ENCODE measurements around the gene ATG5.

The ATG5 gene

DNA sequence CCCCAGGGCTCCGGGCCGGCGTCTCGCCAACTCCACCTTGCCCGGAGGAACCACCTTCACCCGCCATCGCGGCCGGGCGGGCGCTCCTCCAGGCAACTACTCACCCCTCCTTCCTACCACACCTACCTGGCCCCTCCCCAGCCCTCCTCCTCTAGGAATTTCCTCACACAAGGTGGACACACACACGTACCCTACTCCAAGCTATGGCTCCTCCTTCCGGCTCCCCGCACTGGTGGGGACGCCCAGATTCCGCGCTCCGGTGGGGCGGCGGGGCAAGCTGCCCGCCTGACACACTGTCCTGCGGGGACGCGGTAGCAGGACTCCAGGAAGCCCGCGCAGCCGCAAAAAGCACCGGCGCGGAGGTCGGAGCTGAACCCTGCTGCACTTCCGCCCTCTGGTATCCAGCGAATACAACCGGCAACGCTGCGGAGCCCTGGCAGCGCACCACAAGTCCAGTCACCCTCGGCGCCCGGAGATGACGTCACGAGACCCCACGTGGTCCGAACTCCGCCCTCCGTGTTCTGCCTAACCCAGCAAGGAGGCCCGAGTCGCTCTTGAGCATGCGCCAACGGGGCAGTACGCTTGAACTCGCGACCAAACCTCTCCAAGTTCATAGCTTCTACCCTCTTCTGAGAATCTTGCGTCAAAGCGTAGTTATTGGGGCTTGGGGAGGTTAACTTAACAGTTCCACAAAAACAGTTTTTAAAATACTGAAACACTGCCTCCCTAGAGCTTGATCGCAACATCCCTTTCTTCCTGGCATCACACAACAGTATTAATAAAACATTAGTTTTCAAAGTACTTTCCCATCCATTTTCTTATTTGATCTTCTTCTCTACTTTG is at the start of gene ATG5:
Gene ATG5, minus strand, starts transcription at position 425 of the 843 bp plus-strand sequence. CDS start 9,552 bp downstream, outside the sequence.
- peak; percentile 96 for FAIRE-seq

DNA sequence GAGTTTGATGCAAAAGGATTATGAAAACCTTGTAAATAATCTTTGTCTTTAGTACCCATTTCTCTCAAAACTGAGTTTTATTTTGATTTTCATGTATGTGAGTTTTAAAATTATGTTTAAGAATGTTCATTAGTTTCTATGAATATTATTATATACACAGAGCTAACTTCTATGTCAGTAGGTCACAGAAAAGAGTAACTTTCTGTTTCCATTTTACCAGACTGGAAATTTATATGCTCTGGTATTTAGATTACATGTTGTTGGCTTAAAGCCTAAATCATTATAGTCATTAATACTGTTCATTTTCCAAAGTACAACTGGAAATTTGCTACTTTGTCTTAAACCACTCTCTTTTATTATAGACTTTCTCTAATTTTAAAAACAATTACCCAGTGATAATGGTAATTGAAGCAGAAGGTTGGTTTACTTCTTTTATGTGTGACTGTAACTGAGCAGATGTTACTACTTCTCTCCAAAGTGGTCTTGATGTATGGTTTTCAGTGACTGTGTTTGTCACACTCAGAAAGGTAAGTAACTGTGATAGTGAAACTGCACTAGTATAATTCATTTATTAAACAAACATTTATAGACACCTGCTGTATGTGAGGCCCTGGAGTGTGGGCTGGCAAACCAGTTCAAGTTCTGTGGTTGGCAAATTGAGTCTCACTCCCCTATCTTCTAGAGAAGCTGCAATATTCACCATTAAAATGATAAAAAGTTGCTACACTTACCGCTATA is 48.1 kb upstream of the ATG5 start:
- no peak for FAIRE-seq

DNA sequence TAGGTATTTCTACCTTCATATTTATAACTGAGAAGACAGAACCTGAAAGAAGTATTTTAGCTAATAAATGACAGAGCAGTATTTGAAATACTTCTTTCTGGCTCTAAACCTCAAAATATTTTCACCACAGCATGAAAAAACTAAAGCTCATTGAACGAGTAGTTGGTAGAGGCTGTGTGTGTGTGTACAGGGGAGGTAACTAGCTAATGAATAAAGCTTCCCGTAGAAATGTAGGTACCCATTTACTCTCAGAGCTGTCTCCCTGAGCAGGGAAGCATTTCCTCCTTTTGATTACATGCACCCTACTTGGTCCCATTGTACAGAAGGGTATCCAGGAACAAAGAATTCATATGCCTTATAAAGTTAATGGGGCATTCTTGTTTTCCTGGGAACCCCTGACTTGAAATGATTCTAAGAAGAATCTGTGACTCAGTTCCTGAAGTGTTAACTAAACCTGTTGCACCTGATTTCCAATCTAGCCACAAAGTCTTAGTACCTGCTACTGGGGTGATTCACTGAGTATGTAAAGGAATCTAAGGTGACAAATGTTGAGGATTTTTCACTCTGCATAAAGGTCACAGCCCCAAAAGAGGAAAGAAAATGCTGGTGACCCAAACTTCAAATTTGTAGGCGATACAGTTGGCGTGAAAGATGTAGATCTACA is 47.4 kb upstream of the ATG5 start:
- no peak for FAIRE-seq

DNA sequence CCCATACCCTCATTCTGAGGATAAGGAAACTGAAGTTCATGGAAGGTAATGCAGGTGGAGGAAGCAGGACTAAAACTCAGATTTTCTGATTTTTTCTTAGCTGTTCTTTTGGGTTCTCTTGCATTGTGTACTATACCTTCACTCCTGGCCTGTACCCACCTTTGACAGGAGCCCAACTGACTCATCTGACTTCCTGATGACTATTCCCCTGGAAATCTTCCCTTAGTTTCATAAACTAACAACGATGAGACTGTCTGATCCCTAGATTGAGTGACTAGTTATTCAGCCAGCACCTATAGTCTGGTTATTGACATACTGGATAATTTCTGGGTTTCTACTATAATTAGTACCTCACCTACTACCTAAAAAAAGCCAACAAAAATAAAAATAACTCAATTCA is 45.1 kb upstream of the ATG5 start:
- no peak for FAIRE-seq

DNA sequence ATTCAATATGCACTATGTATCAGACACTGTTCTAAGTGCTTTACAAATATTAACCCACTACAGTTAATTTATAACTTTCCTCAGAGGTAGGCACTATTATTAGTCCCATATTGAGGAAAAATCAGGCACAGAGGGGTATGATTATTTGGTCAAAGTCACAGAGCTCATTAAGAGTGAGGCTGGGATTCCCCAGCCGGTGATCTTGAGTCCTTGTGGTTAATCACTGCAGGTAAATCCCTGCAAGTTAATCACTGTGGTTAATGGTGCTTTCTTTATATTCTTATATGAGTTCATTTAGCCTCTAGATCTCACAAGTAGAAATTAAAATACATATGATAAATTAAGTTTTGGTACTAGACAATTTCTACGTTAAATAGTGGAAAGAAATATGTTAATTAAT is 44.2 kb upstream of the ATG5 start:
- no peak for FAIRE-seq

DNA sequence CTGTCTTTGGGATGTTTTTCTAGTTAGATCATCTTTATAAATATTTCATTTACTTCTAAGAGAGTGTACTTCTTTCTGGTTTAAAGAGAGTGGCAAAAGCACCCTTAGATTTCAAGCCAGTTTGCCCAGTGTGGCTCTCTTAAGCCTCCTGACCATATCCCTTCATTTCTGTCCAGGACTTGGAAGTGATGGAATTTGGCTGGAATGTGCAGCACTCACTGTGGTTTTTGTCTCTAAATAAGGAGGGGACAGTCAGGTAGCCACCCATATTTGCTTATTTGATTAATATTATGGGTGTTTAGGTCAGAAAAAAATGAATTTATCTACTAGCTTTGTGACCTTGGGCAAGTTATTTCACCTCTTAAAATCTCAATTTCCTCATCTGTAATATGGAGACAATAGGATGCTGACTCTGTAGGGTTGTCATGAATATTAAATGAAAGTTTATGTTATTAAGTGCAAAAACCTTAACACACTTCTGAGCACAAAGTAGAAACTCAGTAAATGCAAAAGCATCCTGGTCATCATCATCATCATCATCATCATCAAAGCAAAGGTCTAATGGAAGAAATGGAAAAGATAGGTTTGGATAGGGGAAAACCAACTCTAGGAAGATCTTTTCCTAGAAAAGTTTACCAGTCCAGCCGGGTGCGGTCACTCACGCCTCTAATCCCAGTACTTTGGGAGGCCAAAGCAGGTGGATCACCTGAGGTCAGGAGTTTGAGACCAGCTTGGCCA is 38.0 kb upstream of the ATG5 start:
- no peak for FAIRE-seq

DNA sequence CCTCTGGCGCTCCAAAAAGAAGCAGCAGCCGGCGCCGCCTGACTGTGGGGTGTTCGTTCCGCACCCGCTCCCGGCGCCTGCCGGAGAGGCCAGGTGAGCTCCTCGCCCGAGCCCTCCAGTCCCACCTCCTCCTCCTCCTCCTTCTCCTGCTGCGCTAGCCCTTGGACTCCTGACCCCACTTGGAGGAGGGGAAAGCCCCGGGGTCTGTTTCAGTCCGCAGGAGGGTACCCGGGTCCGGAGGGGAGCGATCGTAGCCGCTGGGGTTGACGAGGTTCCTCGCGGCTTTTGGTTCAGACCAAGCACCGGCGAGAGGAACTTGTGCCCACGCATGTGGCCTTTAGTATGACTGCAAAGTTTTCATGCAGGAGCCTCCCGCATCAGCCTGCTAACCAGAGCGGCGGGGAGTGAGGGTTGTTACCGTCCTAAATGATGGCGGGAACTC is 35.5 kb upstream of the ATG5 start:
- FAIRE-seq = no peak

DNA sequence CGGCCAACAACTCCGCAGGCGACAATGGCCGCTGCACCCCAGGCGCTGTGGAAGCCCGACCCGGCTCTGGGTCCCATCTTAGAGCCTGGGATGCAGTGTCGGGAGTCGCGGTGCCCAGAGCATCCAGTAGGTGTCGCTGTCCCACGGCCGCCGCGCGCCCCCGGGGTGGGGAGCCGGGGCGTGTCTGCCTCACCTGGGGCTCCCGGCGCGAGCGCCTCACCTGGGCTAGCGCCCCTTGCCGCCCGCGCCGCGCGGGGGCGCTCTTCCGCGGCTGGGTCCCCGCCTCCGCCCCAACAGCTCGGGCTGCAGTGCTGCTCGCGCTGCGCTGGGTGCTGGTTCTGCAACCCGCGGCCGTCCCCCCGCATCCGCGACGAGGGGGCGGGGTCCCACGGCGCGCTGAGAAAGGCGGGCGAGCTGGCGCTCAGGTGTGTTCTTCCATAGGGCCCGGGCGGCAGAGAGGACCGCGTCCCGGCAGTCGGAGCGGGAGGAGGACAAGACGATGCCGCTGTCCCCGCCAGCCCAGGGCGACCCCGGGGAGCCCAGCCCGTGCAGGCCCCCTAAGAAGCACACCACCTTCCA is 34.9 kb upstream of the ATG5 start, which contains the start of gene CRYBG1:
Gene CRYBG1, plus strand, starts transcription at position 308 of the 579 bp plus-strand sequence. Its CDS starts 192 bp downstream, at position 500.
- FAIRE-seq = no peak

DNA sequence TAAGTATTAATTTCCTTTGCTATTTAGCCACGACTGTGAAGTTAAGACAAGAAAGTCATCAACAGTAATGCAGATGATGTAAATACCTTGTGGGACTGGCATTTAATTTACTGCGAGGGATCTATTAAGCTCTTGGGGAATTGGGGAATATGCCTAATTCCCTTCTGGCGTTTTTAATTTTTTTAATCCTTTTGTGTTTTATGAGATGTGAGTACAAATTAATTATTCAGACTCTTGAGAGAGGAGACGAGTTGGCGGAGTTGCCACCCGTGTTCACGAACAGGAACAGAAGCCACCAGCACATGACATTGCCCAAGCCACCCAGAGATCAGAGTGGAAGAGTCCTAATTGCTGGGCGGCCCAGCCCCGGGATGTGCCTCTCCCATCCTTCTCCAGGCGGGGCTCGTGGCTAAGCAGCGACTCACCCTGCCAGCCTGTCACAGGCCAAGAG is 34.4 kb upstream of the ATG5 start:
- FAIRE-seq = no peak

DNA sequence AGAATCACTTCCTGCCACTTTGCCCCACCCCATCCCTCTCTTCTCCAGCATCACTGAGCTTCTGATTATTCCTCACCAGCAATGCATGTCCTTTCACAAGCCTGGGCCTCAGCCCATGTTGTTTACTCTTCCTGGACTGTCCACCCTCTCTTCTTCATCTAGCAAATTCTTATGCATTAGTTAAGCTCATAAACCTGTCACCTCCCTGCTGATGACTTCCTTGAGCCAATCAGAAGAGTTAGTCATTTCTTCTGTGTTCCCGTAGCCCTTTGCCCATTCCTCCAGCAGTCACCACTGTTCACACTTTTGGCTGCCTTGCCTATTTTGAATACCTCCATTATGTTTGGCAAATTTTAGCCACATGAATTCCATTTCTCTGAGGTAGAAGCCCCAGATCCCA is 30.8 kb upstream of the ATG5 start:
- no peak for FAIRE-seq

DNA sequence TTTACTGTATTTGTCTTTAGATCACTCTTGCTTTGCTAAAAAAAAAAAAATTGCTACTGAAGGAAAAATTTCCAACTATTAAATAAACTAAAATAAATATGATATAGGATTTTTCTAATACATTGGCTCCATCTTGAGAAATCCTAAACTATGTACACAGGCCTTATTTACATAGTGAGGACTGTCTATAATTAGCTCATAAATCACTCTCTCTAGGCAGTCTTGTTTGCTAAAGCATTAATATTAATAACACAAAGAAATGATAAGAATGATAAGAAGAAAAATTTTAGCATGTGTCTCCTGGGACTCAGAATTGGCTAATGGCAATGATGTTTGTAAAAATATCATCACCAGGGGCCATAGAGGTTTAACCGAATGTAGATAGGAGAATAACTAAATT is 21.7 kb upstream of the ATG5 start:
- no peak for FAIRE-seq

DNA sequence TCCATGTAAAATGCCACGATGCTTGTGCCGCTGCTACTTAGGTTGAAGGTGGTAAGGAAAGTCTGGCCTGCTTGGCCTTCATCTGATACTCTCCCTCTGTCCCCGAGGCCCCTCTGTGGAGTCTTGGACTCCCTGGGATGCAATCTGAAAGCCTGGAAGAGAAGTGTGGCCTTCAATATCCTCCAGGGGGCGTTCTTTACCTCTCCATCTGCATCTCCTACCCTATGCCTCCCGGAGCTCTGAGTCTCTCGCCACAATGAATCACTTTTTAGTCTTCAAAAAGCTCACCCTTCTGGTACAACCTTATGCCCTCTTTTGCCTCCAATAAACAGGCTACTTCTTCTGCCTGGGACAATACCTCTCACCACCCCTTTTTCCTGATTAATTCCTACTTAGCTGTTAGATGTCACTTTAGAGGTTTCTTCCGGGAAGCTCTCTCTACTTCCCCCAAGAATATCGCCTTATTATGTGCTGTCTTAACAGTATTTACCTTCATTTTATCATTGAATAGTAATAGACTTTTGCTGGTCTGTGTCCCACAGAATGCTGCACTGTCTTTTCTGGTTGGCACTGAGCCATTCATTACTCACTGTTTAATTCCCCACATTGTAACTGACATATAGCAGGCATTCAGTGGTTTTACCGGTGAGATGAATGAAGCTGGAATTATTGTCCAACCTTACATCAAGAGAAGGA is 13.9 kb upstream of the ATG5 start:
- FAIRE-seq = peak; percentile 17

DNA sequence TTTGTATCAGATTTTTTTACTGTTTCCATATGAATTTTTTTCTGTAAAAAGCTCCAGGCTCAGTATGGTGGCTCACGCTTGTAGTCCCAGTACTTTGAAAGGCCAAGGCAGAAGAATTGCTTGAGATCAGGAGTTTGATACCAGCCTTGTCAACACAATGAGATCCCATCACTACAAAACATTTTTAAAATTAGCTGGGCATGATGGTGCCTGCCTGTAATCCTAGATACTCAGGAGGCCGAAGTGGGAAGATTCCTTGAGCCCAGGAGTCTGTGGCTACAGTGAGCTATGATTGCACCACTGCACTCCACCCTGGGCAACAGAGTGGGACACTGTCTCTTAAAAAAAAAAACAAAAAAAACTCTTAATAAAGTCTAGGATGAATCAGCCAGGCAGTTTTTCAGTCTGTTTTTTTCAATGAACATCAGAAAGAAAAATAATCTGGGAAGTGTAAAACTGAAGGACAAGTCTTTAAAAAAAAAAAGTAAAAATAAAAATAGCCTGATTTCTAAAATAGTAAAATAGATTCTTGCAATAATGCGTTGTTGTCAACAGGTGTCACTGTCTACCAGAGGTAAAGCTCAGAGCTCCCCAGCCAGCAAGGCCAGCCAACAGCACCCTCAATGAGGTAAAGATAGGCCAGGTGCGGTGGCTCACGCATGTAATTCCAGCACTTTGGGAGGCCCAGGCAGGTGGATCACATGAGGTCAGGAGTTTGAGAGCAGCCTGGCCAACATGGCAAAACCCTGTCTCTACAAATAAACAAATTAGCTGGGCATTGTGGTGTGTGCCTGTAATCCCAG is 9.3 kb upstream of the ATG5 start:
- peak; percentile 92 for FAIRE-seq

DNA sequence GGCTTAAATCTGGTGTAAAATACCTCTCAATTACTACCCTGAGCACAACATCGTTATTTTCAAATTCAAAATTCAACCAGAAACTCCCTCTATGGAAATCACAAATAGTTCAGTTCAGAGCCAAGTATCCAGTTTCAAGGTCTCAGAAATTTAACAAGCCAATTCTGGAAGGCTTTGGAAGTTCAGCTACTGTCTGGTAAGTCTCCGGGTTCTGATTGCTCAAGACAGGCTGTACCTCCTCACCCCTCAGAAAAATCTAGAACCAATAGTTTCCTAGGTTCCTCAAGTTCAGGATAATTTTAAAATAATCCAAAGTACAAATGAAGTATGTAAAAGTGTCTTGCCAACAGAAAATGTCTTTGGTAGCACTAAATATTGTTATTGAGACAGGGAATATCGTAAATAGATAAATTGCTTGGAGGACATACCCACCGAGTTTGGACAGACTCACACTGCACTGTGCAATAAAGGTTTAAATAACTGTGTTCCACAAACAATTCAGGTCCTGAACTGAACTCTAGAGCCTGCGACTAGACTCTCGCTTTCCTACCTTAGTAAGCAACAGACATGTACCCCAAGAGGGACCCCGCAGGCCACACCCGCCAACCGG is 729 bp downstream of the ATG5 start:
- no peak for FAIRE-seq

DNA sequence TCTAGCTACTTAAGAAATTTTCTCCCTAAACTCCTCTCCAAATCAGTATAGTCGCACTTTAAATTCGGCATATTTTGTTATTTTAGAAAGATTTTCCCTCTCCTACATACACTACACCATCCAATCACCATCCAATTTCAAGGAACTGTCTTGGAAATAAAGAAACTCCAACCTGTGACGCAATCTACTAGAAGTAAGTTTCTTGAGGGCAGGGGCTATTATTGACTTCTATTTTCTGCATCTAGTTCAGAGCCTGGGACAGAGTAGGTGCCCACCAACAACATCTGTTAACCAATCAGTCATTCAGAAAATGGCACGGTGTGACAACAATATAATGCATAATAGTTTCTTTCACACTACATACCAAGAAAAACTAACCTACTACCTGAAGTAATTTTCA is 3.6 kb downstream of the ATG5 start:
- FAIRE-seq = no peak

DNA sequence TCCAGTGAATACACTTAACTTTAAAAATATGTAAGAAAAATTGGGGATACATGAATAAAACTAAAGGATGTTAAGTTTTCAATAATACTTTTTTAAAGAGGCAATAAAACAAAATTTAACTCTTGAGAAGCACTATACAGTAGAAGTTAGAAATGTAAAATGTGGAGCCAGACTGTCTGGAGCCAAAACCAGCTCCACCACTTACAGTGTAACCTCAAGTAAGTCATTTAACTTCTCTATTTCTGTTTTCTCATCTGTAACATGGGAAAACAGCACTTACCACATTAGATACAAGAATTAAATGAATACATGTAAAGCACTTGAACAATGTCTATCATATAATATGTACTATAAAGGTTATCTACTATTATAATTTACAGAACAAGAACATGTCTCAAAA is 6.7 kb downstream of the ATG5 start:
- peak; percentile 63 for FAIRE-seq

DNA sequence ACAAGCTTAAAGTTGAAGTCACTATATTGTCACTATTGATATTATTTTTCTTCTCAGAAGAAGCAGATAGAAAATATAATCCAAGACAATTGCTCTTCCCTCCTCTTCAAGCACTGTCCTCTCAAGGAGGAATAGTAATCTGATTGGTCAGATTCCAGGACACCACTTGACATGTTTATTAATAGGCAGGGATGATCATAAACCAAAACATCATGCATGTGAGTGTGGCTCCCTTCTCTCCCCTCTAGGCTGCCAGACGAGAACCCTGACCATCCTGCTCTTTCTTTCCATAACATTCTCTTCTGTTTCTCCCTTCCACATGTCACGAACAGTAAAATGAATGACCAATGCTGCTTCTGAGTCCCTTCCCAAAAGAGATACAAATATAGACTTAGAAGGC is 7.5 kb downstream of the ATG5 start:
- no peak for FAIRE-seq

DNA sequence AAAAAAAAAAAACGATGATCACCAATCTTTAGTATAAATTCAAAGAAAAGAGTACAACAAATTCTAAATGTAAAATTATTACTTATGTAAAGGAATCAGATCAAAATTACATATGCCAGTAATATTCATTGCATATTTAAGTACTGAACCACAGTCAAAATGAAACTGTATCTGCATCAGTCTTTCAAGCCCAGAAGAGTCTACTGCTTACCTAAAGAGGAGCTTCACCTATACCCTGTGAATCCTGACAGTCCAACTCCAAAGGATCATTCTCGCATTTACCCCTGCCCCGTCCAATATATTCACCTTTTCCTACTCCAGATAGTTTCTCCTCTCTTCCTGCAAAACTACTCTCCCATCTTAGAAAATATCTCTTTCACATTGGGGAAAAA is 9.2 kb downstream of the ATG5 start:
- peak; percentile 37 for FAIRE-seq

DNA sequence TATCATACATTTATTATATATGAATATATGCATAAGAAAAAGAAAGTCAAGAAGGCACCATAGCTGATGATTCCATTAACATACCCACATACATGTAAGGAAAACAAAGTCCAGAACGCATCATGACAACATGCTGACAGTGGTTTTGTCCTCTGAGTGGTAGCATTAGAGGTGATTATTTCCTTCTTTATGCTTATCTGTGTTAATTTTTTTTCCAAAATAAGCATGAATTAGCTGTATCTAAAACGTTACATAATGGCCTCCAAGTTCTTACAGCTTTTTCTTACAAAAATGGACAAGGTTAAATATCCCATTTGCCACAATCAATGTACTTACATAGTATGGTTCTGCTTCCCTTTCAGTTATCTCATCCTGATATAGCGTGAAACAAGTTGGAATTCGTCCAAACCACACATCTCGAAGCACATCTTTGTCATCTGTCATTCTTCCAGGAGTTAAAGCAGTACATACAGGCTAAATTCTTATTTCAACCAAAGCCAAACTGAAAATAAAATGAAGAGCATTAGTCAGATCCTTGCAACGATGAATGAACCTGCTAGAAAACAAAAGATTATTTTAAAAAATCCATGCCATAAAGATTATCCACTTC is 9.7 kb downstream of the ATG5 start:
- no peak for FAIRE-seq

Measured in G401.6 (cell line).